HG03575 (cell line): ENCODE data around the gene ALB.

Experiments used
- ATAC-seq: cut with Tn5 transposase; IDR thresholded peaks from one replicate; pipeline ENCODE4 v1.9.1; 2021; ENCODE audit not compliant: unreplicated experiment, insufficient number of reproducible peaks, low FRiP score; ENCODE audit errors: extremely low read depth

The ALB gene

GRCh38 chr4:73422458-73422752, 18.3 kb downstream of the ALB start:
- ATAC-seq, result no peak

GRCh38 chr4:73423184-73423583, 19.1 kb downstream of the ALB start:
- no peak for ATAC-seq

GRCh38 chr4:73426666-73427065, 22.6 kb downstream of the ALB start:
- no peak for ATAC-seq

GRCh38 chr4:73429118-73429517, 25.0 kb downstream of the ALB start:
- no peak for ATAC-seq

DNA sequence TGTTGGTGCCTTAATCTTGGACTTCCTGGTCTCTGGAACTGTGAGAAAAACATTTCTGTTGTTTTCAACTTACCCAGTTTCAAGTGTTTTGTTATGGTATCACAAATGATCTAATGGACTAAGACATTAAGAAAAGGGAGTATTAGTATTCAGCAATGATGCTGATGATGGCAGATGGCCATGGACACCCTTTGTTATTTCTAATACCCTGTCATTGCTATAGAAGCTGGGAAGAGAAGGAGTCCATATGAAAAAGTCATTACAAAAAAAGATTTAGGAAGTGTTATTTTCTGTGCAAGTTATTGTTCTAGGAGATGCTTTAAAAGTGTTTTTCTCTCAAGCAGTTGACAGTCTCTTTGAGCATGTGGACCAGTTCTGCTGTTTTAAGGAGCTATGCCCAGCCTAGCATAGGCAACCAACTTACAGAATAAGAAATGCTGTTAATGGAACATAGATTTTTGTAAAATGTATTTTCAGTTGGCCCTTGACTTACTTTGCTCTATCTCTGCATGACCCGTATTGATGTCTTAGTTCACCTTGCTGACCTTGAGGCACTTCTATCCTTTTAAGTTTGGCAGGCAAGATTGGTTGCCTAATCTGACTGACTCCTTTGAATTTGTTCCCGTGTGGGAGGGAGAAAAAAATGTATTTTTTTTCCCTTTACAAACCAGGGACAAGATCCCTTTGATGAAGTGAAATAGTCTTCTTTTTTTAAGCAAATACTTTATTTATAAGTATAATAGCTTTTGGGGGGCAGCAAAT, 25.9 kb downstream of the ALB start:
- ATAC-seq, result no peak

GRCh38 chr4:73431813-73432168, 27.7 kb downstream of the ALB start:
- ATAC-seq, result no peak

- ATAC-seq, result no peak
These were observed 28.3 kb downstream of the ALB start for GRCh38 chr4:73432169-73433000.

DNA sequence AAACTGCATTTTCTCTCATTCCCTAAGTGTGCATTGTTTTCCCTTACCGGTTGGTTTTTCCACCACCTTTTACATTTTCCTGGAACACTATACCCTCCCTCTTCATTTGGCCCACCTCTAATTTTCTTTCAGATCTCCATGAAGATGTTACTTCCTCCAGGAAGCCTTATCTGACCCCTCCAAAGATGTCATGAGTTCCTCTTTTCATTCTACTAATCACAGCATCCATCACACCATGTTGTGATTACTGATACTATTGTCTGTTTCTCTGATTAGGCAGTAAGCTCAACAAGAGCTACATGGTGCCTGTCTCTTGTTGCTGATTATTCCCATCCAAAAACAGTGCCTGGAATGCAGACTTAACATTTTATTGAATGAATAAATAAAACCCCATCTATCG, 29.1 kb downstream of the ALB start:
- no peak for ATAC-seq

- no peak for ATAC-seq
These were observed 30.2 kb downstream of the ALB start for GRCh38 chr4:73434311-73434710.

- no peak for ATAC-seq
These were observed 31.9 kb downstream of the ALB start, which contains the start of gene AFP for GRCh38 chr4:73435984-73436383. TSS of gene AFP (plus strand) at chr4:73436221. CDS start at chr4:73436263, 42 bp downstream.

- ATAC-seq, result no peak
These were observed 32.8 kb downstream of the ALB start for GRCh38 chr4:73436674-73437557.

DNA sequence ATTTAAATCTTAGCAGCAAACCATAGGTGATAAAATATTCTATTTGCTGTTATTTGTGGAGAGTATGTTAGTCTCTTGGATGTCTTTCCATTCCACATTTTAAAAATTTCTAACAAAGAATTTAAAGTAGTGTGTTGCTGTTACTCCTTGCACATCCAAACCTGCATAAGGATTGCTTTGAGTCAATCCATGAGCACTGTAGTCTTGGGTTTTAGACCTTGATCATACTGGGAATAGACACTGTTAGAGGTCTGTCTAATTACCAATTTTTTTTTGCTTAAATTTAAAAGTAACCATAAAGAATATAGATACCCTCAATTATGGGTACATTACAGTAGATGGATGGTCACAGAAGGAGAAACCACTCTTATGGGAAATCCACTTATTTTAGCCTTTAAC, 33.5 kb downstream of the ALB start:
- no peak for ATAC-seq

- no peak for ATAC-seq
These were observed 34.0 kb downstream of the ALB start for GRCh38 chr4:73438048-73438447.

DNA sequence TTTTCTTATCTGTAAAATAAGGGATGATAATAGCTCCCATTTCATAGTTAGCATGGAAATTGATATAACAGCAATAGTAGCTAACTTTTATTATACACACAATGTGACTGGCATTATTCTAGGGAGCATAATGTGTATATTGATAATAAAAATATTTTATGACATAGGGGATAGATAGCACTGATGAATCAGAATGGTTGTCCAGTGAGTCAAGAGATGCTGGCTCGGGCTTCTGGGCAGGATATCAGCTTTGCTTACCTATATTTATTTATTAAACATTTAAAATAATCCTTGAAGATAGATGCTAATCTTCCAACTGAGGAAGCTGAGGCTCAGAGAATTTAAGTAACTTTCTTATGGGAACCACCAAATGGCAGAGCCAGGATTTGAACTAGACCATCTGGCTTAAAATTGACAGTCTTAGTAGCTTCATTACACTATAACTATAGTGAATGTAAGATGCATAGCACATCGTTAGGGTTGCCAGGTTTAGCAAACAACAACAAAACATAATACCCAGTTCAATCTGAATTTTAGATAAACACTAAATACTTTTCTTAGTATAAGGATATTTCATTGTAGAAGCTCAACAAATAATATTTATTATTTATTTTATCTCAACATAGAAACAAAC, 34.6 kb downstream of the ALB start:
- no peak for ATAC-seq

- ATAC-seq, result no peak
These were observed 35.4 kb downstream of the ALB start for GRCh38 chr4:73439445-73439844.

DNA sequence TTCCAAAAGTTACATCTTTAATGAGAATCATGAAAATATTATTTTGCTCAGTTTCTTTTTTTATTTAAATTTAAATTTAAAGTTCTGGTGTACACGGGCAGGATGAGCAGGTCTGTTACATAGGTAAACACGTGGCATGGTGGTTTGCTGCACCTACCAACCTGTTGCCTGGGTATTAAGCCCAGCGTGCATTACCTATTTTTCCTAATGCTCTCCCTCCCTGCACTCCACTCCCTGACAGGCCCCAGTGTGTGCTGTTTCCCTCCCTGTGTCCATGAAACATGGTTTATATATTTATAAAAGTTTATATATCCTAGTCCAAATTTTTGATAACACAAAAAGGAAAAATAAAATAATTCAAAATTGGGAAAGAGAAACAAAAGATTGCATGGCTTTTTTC, 35.9 kb downstream of the ALB start:
- no peak for ATAC-seq

GRCh38 chr4:73440653-73441052, 36.6 kb downstream of the ALB start:
- ATAC-seq, result no peak

DNA sequence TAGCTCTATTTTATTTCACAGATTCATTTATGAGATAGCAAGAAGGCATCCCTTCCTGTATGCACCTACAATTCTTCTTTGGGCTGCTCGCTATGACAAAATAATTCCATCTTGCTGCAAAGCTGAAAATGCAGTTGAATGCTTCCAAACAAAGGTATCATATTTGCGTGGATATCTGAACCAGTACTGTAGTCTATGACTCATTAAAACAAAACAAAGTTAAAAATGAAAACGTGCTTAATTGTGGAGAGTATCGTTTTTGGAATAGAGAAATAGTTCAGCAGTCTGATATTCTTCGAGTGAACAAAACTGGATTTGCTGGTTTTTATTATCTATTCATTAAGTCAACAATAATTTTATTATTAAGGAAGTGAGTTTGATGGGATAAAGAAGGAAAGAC, 38.2 kb downstream of the ALB start:
- ATAC-seq, result no peak

- no peak for ATAC-seq
These were observed 39.1 kb downstream of the ALB start for GRCh38 chr4:73443224-73443623.
